GM10266 (cell line): Measurements from ENCODE around the gene SPIRE2.

Experiments
- DNase-seq: peaks from one replicate; pipeline ENCODE4 v3.0.0; 2012; ENCODE audit errors: extremely low spot score
- TF ChIP-seq, protein P1 (sequence below): IDR thresholded peaks from 2 replicates; pipeline ENCODE4 v1.5.1; 2012; ENCODE audit warnings: mild to moderate bottlenecking, low read depth; ENCODE audit not compliant: control insufficient read depth, insufficient read depth; ENCODE audit errors: missing control alignments

SPIRE2 gene

DNA sequence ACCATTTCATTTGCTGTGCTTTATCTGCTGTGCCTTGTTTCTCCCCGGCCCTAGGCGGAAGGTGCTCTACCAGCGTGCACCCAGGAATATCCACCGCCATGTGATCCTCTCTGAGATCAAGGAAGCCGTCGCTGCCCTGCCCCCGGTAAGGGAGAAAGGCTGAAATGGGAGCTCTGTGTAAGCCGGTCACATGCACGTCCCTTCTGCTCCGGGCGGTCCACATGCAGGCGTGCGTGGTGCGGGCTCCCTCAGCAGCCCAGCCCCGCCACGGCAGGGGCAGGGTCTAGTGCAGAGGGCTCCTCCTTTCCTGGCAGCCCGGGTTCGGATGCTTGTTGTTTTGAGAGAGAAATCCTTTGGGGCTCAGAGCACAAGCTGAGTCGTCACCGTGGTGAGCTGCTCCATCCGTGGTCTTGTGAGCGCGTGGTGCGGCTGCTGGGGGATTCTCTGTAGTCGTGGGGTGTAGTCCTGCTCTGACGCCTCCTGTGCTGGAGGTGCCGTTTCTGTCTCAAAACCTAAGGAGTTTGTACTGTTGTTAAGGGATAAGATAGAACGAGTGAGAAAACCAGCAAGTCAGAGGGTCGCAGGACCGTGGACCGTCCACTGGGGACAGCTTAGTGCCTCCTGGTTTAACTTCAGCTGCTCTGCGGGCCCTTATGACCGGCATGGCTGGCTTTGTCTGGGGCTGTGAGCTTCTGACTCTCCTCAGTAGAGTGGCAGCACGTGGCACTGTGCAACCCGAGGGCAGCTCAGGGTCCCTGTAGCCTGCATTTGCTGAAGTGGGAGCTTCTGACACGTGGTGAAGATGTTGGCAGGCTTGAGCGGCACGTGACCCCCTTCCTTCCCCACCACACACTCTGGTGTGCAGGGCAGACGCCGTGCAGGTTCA, 78.1 kb downstream of the SPIRE2 start:
- TF ChIP-seq, protein P1, sequence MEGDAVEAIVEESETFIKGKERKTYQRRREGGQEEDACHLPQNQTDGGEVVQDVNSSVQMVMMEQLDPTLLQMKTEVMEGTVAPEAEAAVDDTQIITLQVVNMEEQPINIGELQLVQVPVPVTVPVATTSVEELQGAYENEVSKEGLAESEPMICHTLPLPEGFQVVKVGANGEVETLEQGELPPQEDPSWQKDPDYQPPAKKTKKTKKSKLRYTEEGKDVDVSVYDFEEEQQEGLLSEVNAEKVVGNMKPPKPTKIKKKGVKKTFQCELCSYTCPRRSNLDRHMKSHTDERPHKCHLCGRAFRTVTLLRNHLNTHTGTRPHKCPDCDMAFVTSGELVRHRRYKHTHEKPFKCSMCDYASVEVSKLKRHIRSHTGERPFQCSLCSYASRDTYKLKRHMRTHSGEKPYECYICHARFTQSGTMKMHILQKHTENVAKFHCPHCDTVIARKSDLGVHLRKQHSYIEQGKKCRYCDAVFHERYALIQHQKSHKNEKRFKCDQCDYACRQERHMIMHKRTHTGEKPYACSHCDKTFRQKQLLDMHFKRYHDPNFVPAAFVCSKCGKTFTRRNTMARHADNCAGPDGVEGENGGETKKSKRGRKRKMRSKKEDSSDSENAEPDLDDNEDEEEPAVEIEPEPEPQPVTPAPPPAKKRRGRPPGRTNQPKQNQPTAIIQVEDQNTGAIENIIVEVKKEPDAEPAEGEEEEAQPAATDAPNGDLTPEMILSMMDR, result no peak
- no peak for DNase-seq

DNA sequence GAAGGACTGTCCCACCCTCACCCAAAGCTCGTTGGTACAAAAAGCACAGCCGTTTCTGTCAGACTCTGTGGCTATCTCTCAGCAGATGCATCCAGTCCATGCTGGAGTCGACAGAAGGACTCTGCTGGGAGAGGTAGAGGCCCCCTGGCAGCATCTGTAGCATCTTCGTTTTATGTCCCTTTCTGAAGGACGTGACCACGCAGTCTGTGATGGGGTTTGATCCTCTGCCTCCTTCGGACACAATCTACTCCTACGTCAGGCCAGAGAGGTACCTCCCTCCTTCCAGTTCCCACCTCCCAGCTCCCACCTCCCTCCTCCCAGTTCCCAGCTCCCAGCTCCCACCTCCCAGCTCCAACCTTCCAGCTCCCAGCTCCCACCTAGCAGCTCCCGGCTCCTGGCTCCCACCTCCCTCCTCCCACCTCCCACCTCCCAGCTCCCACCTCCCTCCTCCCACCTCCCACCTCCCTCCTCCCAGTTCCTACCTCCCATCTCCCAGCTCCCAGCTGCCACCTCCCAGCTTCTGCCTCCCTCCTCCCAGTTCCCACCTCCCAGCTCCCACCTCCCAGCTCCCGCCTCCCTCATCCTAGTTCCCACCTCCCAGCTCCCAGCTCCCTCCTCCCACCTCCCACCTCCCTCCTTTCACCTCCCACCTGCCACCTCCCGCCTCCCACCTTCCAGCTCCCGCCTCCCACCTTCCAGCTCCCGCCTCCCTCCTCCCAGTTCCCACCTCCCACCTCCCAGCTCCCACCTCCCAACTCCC, 79.0 kb downstream of the SPIRE2 start:
- TF ChIP-seq, protein P1, result no peak
- no peak for DNase-seq

DNA sequence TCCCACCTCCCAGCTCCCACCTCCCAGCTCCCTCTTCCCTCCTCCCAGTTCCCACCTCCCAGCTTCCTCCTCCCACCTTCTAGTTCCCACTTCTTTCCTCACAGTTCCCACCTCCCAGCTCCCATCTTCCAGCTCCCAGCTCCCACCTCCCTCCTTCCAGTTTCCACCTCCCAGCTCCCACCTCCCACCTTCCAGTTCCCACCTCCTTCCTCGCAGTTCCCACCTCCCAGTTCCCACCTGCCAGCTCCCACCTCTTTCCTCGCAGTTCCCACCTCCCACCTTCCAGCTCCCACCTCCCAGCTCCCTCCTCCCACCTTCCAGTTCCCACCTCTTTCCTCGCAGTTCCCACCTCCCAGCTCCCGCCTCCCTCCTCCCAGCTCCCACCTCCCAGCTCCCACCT, 80.0 kb downstream of the SPIRE2 start:
- no peak for DNase-seq
- TF ChIP-seq, protein P1, result no peak

DNA sequence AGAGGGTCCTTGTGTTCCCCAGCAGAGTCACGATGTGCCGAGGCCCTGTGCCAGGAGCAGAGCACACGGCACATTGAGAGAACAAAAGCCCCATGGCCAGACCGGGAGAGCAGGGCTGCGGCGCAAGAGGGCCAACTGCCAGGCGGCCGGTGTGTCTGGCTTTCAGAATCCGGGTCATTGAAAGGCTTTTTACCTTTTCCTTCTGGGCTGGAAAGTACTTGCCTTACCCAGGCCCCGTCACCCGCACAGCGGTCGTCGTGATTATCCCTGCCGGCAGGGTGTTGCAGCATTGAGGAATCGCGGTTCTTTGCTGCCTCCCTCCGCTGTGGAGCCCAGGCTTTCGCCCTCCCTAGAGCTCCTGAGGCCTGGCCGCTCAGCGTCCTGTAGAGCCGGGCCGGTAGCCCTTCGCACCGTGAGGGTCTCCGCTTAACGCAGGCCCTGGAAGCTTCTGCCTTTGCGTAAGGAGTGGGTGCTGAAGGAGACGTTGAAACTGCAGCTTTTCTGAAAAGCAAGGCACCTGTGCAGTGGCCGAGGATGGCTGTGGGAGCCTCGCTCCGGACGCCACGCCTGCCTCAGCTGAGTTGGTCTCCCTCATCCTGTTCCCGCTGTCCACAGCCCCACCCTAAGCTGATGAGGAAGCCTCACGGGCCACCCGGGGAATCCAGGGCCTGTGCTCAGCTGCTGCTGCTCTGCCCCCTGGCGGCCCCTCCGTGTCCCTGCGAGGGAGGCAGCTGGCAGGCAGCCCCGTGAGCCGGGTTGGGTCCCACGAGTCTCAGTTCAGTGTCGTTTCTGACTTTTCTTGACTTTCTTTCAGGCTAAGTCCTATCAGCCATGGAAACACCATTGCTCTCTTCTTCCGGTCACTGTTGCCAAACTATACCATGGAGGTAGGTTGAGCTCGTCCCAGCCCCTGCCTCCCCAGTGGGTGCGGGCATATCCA, 81.8 kb downstream of the SPIRE2 start:
- peak; percentile 84 for DNase-seq
- TF ChIP-seq, protein P1, result peak; percentile 82

DNA sequence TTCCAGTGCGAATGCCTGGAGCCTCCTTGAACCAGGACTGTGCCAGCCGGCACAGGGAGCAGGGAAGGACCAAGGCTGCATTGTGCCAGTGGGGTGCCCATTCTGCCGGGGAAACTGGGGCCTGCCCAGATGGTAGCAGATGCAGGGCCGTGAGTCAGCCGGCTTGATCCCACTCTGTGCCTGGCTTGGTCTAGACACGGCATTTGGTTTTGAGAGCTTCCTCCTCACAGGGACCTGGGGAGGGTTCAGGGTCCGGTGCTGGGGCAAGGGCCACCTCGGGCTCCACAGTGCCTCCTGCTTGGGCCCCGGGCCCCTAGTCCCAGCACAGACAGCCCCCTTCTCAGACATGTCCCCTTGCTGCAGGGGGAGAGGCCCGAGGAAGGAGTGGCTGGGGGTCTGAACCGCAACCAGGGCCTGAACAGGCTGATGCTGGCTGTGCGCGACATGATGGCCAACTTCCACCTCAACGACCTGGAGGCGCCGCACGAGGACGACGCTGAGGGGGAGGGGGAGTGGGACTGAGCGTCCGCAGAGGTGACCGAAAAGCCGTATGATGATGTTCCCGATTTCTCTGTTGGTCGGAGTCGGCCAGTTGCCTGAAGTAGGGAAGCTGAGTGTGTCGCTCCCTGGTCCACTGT, 82.6 kb downstream of the SPIRE2 start:
- TF ChIP-seq, protein P1, result no peak
- no peak for DNase-seq

DNA sequence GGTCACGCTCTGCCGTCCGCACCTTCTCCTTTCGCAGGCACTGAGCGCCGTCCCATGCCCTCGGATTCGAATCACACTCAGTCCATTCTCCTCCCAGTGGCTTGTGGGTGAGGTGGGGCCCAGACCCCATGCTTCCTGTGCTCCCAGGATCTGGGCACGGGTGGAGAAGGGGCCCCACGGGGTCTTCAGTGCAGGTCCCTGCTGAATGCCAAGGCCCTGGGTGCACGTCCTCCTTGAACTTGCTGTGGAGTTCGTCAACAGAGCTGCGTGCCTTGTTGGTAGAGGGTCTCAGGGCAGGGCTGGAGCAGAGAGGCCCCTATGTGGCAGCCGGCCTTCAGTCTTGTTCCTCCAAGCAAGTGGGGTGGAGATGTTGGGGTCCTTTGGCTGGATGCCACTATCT, 83.1 kb downstream of the SPIRE2 start:
- DNase-seq, result no peak
- TF ChIP-seq, protein P1, result no peak
